CD4-positive, alpha-beta T cell treated with Interferon alpha-2 for 1 hour (primary cell): ENCODE results near the gene SGSH.

ENCODE experiments used
- DNase-seq, 2 donors: peaks; one replicate each; pipeline ENCODE4 v3.0.0-alpha.2; 2020 to 2022

SGSH gene

DNA sequence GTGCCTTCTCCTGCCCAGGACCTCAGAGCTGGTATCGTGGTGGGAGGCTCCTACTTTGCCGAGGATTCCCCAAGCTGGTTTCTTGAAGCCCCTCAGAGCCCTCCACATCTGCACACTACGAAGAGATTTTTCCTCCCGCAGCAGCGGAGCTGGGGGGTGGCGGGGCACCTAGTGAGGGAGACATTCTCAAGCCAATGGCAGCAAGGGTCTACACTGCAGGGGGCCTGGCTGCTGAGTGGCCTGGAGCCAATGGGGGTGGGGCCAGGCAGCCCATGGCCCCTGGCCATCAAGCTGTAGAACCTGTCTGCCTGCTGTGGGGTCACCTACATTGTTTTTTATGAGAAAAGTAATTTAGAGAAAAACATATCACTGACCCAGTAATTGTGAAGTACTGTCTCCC, 5.1 kb upstream of the SGSH start:
- no peak for DNase-seq

DNA sequence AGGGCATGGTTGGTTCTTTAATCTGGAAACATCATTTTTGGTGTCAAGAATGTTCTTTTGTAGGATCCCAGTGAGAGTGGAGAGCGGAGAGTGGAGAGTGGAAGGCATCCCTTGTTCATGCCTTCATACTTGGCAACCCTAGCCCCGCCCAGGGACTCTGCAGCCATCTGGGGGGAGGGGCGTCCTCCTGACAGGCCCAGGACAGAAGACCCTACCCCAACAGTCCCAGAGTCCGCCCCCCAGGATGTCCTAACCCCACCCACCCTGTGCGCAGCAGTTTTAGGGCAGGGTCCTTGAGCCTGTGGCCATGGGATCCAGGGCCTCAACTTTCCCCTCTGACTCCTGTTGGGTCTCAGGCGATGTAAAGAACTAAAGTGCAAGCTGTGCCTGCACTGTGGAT, 4.5 kb upstream of the SGSH start:
- no peak for DNase-seq

DNA sequence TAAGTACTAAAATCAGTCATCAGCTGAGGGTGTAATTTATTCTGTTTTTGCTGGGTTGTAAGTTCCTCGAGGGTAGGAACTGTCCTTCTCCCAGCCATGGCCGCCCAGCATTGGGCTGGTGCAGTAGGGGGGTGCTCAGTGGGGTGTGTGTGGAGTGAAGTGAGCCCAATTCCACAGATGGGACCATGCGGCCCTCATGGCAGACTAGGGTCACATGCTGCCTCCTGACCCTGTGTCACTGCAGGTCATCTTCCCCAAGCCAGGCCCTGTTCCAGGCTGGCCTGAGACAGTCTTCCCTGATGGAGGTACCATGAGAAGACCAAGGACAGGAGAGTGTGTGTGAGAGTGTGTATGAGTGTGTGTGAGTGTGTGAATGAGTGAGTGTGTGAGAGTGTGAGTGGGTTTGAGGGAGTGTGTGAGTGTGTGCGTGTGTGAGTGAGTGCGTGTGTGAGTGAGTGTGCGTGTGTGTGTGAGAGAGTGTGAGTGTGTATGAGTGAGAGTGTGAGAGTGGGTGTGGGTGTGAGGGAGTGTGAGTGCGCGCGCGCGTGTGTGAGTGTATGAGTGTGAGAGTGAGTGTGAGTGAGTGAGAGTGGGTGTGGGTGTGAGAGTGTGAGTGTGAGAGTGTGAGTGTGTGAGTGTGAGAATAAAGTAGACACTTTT, 3.8 kb upstream of the SGSH start:
- no peak for DNase-seq

DNA sequence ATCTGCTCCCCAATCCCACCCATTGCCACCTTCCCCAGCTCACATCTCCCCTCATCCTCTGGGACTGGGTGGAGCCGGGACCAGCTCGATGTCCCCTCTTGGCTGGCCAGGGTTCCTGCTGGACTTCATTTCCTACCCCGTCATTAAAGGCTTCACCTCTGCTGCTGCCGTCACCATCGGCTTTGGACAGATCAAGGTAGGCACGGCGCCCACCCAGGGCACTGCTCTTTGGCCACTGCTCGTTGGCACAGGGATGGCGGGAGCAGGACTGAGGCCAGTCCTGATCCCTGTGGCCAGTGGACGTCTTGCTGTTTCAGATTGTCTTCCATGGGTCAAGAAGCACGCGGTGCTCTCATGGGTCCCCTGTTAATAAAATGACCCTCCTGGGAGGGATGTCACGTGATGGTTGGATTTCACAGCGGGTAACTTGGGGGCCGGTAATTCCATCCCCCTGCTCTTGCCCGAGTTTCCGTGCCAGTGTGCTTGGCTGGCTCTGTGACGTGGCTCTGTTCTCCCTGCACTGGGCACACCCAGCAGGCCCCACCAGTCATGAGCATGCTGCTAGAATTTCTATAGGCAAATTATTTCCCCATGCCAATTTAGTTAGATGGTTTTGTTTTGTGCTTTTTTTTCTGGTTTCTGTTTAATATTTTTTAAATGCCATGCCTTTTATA, 3.1 kb upstream of the SGSH start:
- DNase-seq, result no peak

DNA sequence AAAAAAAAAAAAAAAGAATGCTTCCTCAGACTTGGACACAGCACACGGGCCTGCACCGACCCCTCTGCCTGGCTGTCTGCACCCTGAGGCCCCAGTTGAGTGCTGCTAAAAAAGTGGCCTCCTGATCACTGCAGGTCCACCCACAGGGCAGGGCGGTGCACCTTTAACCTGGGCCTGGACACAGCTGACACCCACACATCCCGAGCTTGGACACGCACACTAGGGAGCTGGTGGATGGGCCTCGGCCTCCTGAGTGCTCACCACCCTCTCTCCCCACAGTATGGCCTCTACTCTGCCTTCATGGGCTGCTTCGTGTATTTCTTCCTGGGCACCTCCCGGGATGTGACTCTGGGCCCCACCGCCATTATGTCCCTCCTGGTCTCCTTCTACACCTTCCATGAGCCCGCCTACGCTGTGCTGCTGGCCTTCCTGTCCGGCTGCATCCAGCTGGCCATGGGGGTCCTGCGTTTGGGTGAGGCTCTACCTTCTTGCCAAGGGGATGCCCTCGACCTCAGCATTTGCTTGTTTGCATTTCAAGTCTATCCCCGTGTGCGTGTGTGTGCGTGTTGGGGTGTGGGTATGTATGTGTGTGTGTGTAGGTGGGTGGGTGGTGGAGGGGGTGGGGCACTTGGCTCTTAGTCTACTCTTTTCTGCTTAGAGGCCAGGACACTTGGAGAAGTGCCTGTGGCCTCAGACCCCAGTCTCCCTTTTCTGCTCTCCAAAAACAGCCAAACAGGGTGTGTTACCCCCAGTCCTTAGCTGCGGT, 2.4 kb upstream of the SGSH start:
- no peak for DNase-seq

DNA sequence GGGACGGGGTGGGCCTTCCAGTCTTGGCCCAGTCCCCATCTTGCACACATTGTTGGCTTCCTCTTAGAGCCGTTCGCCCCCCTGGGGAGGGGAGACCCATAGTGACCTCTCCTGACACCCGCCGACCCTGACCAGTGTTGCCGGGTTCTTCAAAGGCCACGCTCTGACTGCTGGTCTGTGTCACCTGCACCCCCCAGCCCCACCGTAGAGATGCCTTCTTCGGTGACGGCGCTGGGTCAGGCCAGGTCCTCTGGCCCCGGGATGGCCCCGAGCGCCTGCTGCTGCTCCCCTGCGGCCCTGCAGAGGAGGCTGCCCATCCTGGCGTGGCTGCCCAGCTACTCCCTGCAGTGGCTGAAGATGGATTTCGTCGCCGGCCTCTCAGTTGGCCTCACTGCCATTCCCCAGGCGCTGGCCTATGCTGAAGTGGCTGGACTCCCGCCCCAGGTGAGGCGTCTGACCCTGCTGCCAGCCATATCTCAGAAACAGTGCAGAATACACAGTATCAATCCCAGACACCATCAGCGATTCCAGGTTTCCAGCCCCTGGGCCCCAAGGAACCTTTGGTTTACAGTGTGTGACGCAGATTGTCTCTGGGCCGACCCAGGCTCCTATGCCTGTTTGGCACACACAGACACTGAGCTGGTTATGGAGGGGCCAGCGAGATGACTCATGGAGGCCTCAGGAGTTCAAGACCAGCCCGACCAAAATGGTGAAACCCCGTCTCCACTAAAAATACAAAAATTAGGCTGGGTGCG, 1.4 kb upstream of the SGSH start:
- DNase-seq, result no peak

DNA sequence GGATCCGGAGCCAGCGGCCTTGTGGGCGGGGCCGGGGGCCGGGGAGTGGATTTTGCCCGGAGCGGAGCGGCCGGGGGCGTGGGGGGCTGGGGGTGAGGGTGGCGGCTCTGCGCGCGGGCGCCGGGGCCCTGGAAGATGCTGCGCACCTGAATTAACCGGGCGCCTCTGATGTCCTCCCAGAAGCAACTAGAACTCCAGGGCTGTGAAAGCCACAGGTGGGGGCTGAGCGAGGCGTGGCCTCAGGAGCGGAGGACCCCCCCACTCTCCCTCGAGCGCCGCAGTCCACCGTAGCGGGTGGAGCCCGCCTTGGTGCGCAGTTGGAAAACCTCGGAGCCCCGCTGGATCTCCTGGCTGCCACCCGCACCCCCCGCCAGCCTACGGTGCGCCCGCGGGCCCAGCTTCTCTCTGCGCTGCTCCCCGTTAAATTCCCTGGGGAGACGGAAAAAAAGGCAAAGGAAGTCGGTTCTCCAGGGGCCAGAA, 643 bp upstream of the SGSH start:
- peak in 1 of 2 donors; percentile 22 for DNase-seq

DNA sequence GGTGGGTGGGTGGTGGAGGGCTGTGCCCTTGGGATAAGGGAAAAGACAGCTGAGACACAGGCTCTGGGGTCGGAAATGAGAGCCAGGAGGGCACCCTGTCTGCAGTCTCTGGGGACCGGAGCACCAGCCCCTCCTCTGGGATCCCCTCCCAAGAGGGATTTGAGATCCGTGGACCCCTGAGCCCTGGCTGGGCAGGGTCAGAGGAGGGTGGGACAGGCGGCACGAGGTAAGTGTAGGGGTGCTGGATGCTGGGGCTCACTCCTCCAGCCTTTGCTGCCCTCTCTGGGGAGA, 425 bp downstream of the SGSH start:
- DNase-seq, result no peak

DNA sequence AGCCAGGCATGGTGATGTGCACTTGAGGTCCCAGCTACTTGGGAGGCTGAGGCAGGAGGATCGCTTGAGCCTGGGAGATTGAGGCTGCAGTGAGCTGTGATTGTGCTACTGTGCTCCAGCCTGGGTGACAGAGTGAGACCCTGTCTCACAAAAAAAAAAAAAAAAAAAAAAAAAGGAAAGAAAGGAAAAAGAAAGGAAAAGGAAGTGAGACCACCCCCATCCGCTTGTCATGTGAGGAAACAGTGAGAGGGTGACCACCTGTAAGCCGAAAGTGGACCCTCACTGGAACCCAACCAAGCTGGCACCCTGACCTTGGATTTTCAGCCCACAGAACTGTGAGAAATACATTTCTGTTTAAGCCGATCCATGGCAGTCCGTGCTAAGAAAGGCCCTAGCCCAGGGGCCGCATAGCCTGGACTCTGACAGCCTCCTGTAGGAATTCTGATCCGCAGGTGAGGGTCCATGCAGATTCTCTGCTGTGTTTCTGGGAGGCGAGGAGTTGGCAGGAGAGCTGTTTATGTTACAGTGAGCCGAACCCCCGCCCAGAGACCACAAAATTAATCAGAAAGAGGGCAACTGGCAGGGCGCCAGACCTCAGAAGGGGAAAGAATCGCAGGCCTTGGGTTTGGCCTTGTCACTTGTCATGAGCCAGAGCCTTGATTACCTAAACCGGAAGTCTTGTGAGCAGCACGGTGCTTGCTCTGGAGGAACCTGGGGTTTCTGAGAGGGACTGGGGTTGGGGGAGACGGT, 945 bp downstream of the SGSH start:
- DNase-seq, result peak; percentile 91 to 93

DNA sequence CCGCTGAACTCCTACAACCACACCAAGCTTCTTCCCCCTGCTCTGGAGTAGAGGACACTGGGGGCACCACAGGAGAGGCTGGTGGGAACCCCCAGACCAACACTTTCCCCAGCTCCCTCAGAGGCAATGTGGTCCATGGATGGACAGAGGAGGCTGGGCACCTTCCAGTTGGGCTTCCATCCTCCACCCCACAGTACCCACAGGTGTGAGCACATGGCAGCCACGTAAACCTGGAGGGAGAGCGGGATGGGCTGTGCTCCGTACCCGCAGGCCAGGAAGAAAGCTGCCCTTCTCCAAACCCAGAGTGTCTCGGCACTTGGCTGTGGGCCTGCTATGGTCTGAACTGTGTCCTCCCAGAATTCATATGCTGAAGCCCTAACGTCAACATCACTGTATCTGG, 1.7 kb downstream of the SGSH start:
- DNase-seq, result no peak

DNA sequence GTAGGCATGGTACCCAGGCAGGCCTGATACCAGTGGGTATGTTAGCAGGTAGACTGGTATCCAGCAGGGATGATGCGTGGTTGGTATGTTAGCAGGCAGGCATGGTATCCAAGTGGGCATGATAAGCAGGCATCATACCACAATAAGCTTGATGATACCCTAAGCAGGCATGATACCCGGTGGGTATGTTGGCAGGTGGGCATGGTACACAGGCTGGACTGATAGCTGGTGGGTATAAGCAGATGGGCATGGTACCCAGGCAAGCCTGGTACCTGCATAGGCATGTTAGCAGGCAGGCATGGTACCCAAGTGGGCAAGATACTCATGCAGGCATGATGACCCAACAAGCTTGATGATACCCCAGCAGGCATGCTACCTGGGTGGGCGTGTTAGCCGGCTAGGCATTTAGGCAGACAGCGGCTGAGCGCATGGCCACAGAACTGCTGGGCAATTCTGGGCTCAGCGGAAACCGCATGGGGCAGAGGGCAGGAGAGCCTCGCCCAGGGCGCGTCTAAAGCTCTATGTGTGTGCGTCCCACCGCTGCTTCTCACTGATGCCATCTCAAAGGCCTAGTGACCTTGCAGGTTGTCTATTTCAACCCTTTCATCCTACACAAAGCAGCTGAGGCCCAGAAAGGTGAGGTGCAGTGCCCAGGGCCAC, 2.3 kb downstream of the SGSH start:
- no peak for DNase-seq

DNA sequence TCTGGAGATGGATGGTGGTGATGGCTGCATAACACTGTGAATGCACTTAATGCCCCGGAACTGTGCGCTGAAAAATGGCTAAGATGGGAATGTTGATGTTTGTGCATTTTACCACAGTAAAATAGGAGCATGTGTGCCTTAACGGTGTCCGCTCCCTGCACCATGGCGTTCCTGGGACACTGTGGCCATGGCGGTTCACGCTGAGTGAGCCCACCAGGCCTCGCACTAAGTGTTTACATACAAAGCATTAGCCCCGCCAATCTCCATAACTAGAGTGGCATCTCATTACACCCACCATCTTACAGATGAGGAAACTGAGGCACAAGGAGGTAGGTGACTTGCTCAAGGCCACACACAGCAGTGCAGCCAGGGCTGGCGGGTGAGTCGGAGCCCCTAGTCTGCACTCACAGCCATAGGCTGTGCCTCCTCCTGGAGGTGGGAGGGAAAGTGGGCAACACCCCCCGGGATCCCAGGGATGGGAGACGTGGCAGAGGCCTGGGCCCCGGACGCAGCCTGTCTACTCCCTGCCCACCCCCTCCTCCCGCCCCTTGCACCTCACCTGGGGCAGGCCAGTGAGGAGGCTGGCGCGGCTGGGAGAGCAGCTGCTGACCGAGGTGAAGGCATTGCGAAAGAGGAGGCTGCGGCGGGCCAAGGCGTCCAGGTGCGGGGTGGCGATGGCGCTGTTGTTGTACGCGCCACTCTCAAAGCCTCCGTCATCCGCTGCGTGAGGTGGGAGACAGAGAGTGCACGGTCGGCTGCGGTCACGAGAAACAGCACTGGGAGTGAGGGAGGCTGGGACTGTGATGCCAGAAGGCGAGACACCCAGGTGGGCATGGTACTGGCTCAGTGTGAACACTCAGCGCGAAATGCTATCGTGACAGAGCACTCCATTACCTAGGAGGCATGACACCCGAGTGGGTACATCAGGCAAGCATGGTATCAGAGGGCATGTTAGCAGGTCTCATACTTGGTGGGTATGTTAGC, 3.4 kb downstream of the SGSH start:
- no peak for DNase-seq

DNA sequence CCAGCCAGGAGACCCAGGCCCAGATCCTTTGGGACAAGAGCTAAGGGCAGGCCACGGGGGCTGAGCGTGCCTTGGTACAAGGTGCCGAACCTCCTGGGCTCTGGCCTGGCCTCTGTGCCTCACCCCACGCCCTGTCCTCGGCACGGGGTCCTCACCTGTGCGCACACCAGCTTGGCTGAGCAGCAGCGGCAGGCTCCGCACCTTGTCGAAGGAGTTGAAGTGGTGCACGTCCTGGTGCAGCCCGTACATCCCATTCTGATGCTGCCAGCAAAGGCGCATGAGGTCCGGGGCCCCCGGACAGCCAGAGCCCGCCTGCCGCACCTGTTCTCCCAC, 5.3 kb downstream of the SGSH start:
- no peak for DNase-seq

DNA sequence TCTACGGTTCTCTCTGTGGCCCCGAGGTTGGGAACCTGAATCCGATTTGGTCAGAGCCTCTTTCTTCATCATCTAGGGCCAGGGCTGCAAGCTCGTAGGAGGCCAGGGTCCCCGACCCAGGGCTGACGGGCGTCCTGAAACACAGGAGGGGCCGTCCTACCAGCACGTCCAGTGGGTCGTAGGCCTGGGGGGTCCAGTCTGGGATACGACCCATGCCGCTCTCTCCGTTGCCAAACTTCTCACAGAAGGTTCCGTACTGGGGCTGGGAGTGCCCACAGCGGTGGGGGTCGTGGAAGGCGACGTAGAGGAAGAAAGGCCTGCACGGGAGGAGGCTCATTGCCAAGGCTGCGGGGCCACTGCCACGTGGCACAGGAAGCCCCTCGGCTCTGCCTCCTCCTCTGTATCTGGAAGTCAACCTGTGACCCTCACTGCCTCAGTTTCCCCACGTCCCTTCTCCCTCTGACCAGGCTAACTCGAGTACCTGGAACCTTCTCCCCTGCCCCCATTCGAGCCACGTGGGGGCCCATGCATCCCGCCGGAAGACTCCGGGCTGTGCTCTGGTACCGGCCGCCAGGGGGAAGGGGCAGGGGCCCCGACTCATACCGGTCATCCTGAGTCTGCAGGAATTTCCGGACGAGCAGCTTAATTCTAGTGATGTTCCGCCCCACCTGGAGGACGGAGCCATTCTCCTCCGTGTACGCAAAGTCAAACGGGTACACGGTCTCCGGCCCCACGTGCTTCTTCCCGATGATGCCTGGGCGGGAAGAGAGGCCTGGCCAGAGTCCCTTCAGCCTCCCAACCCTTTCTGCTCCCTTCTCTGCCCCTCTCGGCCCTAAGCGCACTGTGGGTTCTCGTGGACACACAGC, 5.9 kb downstream of the SGSH start:
- DNase-seq, result no peak

DNA sequence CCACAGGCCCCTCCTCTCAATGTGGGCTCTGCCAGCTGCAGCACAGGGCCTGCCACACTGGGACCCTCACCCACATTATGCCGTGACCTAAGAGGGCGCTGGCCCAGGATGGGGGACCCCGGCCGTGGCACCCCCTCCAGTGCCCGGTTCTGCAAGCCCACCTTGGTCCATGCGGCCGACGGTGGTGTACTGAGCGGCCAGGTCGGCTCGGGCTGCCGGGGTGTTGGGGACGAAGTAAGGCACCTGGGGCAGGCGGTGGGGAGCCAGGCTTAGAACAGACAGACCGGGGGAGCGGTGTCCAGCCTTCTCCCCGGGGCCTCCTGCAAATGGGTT, 6.5 kb downstream of the SGSH start:
- no peak for DNase-seq

DNA sequence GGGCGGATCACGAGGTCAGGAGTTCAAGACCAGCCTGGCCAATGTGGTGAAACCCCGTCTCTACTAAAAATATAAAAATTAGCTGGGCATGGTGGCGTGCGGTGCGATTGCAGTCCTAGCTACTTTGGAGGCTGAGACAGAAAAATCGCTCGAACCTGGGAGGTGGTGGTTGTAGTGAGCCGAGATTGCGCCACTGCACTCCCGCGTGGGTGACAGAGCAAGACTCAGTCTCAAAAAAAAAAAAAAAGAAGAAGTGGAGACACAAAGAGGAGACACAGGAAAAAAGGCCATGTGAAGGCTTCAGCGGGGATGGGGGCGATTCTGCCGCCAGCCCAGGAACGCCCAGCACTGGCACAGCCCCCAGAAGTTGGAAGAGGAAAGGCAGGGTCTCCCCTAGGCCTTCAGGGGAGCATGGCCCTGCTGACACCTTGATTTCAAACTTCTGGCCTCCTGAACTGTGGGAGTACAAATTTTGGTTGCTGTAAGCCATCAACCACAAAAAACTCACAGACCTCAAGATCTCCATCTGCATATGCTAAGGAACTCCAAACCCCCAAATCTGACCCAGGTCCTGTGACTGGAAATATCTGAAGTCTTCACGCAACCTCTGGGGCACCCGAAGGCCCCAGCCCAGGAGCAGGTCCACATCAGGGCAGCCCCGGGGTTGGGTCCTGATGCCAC, 7.0 kb downstream of the SGSH start:
- peak in 1 of 2 donors; percentile 44 for DNase-seq

DNA sequence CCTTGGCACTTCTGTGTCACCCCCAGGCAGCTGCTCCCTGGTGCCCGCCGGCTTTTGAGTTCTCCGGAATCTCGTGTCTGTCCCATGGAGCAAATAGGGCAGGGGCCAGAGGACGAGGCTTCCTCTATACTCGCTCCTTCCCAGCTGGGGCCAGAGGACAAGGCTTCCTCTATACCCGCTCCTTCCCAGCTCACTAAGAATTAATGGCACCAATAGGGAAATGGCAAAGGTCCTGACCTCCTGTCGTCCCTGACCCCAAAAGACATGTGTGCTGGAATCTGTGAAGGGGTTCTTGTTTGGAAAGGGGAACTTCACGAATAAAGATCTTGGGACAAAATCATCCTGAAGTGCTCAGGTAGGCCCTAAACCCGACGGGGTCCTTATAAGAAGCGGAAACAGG, 7.6 kb downstream of the SGSH start:
- no peak for DNase-seq

DNA sequence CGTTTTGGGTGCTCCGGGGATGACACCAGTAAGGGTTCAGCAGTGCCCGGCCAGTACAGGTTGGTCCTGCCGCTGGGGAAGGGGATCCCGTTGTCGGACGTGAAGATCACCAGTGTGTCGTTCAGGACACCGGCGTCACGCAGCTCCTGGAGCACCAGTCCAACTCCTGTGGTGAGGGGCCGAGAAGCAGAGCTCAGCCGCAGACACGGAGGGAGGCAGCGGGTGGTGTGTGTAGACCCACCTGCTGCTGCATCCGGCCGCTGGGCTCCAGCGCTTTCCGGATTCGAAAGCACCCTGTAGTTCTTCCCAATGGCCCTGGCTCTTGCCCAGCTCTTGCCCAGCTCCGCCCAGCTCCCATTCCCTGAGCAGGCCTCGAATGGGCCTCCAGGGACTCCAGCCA, 8.0 kb downstream of the SGSH start:
- DNase-seq, result no peak

DNA sequence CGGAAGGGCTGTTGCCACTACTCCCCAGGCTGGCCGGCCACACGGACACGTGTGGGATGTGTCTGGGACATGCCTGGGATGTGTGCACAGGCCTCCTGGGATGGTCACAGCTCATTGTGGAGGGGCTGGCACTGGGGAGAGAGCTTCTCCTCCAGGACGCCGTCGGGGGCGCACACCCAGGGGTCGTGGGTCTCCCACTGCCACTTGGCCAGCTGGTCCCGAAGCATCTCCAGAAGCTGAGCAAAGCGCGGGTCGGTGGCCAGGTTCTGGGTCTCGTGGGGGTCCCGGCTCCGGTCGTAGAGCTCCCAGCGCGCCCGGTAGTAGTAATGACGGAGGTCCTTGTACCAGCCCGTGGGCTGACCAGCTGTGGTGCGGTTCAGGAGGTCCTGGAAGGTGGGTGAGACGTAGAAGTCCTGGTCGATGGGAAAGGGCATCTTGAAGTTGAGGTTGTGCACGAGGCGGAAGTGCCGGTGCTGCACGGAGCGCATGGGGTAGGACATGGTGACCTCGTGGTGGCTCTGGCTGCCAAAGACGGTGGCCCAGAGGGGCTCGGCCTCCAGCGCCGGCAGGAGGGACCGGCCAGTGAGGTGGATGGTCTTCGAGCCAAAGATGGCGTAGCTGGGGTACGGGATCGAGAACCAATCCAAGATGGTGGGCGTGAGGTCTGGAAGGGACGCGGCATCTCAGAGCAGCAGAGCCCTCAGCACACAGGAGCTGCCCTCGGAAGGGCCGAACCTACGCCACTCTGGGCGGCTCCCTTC, 9.6 kb downstream of the SGSH start:
- no peak for DNase-seq
